ENCODE measurements around the gene MAGOH.
"Not testable (repeated sequence)": the region's sequence is repeated elsewhere in the genome, so short reads cannot be mapped to it uniquely, and the experiment has no call there.

The MAGOH gene

GRCh38 chr1:53238197-53239155 lies at the start of gene MAGOH:
Gene MAGOH, minus strand, starts transcription at chr1:53238518. Its CDS starts 70 bp downstream, at chr1:53238448.
- in situ Hi-C loops (cut with HindIII; ENCODE audit: low sequenced_read_pairs): no loop called here

DNA sequence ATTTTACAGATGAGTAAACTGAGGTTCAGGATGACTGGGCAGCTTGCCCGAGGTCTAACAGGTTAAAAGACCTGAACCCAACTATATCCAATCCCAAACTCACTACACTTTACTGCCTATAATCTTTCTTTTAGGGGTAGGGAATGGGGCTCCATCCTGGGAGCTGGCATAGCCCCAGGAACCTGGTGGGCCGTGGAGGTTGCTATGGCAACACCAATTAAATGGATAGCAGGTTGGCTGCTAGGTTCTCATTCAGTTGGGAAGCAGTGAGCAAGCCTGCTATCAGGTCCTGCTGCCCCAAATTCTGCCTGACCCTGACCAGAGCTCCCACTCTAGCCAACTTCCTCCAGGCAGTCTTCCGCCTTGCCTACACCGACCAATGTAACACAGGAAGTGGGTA lies 48.6 kb upstream of the MAGOH start:
- in situ Hi-C loops (cut with HindIII; ENCODE audit: low sequenced_read_pairs): no loop called here

DNA sequence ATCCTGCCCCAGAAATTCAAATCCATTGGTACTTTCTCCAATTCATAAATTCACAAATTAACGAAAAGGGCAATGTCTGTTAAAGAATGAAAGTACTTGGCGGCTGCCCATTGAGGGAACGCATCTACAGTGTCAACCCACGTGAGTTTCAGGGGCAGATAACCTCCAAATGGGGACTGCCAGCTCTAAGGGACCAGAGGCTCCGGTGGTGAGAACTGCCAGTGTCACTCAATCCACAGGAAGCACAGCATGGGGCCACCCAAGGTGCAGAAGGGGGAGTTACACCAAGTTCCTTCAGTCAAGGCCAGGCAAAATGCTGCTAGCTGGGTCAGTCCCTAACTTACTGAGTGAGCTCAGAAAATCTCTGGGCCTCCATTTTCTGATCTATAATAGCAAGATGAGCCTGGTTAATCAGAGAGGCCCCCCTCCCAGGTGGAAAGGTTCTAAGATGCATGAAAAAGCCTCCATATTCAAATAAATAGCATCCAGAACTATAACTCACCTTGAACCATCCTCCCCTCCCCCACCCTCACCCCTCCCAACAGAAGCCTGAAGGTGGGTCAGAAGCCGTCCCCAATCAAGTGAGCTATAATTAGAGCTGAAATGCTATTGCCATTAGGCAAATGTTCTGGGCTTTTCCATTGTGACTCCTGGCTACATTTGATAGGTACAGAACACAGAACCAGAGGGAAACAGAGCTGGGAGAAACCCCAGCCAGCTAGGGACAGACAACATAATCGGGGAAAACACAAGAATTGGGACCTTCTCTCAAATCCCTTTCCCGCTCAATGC lies 47.8 kb upstream of the MAGOH start:
- in situ Hi-C loops (cut with HindIII; ENCODE audit: low sequenced_read_pairs): no loop called here

DNA sequence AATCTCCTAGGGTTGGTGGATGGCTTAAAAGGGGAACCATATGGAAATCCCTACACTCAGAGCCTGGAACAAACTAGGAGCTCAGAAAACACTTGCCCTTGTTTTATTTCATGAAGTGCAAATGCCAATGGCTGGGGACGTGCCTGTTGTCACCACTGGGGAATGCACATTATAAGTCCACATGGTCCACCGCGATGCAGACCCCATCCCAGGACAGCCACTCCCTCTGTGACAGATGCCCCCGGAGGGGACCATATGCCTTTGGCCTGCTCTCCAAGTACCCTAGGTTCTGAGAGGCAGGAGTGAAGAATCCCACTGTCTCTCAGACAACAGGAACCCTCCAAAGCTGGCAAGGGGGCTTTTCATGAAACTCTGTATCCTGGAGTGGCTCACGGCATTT lies 47.2 kb upstream of the MAGOH start:
- in situ Hi-C loops (cut with HindIII; ENCODE audit: low sequenced_read_pairs): no loop called here

- in situ Hi-C loops (cut with HindIII; ENCODE audit: low sequenced_read_pairs): no loop called here
Observed at GRCh38 chr1:53284224-53285020, 46.1 kb upstream of the MAGOH start.

DNA sequence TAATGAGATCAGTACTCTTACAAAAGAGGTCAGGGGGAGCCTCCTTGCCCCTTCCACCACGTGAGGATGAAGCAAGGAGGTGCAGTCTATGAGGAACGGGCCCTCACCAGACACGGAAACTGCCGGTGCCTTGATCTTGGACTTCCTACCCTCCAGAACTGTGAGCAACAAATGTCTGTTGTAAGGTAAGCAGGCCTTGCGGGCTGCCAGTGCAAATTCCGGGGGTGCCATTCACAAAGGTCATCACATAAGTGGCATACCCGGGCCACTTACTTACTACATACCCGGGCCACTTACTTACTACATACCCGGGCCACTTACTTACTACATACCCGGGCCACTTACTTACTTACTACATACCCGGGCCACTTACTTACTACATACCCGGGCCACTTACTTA lies 44.8 kb upstream of the MAGOH start:
- in situ Hi-C loops (cut with HindIII; ENCODE audit: low sequenced_read_pairs): not testable (repeated sequence)

GRCh38 chr1:53281133-53281532 lies 42.8 kb upstream of the MAGOH start:
- in situ Hi-C loops (cut with HindIII; ENCODE audit: low sequenced_read_pairs): no loop called here

- in situ Hi-C loops (cut with HindIII; ENCODE audit: low sequenced_read_pairs): no loop called here
Observed at GRCh38 chr1:53280496-53280895, 42.2 kb upstream of the MAGOH start.

DNA sequence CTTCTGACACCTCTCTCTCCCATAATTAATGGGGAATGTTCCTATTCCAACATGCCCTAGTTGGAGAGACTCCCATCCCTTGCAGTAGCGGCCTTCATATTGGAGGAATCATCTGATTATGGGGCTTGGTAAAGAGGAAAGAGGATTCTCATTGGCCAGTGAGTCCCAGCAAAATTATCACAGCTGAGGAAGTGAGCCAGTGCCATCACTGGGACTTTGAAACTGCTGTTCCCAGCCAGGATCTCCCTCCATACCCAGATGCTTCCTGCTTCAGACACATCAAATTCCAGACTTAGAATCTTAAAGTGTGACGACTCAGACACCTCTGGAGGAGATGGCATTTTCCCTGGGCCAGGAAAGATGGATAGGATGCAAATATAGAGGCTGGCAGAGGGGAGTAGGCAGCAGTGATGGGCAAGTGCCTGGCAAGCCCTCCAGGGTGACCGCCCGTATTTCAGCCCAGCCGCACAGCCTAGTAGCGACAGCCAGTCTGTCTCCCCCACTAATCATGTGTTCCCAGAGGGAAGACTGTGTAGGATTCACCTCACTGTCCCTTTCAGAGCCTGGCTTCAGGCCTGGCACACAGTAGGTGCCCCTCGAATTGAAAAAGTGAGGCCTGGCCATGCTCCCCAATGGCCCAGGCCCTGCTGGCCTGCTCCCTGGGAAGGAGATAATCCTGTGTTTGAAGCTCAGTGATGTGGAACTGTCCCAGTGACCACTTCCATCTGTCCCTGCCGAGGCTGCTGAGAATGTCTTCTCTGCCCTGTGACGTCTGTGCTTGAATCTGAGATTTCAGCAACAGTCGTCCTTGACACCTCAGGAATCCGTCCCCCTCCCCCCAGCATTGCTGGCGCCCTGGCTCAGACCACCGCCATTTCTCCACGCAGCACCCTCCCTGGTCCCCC lies 41.2 kb upstream of the MAGOH start:
- in situ Hi-C loops (cut with HindIII; ENCODE audit: low sequenced_read_pairs): no loop called here

DNA sequence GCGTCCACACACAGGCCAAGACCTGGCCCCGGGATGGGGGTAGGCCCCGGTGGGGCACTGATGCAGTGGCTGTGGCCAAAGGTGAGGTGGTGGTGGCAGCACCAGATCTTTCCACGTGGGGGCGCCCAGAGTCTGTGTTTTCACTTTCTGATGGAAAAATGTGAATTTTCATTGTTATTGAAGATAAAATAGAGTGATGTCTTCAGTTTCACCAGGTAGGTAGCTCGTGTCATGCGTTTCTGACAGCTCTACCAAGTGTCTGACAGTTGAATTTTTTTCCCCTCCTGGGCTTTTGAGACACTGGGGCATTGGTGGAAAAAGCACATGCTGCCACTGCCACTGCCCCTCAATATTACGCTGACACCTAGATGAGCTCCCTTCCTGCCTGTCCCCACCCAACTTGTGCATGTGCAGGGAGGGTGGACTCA lies 40.0 kb upstream of the MAGOH start:
- in situ Hi-C loops (cut with HindIII; ENCODE audit: low sequenced_read_pairs): no loop called here

DNA sequence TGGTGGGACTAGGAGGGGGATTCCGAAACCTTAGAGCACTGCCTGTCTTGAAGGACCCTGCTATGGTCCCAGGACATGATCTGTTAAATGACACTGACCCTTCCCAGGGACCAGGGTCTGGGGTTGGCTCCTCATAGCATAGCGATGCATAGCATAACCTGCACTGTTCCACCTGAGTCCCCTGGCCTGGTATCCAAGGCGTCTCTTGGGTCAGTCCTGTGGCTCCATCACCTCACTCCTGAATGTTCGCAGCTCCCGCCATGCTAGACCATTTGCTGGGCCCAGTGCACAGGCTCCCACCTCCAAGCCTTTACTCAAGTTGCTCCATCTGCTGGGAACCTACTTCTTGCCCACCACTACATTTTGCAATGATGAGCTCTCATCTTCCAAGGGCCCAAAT lies 39.0 kb upstream of the MAGOH start:
- in situ Hi-C loops (cut with HindIII; ENCODE audit: low sequenced_read_pairs): no loop called here

GRCh38 chr1:53276902-53277281 lies 38.6 kb upstream of the MAGOH start:
- in situ Hi-C loops (cut with HindIII; ENCODE audit: low sequenced_read_pairs): no loop called here

- in situ Hi-C loops (cut with HindIII; ENCODE audit: low sequenced_read_pairs): no loop called here
Observed at GRCh38 chr1:53276153-53276901, 38.0 kb upstream of the MAGOH start.

DNA sequence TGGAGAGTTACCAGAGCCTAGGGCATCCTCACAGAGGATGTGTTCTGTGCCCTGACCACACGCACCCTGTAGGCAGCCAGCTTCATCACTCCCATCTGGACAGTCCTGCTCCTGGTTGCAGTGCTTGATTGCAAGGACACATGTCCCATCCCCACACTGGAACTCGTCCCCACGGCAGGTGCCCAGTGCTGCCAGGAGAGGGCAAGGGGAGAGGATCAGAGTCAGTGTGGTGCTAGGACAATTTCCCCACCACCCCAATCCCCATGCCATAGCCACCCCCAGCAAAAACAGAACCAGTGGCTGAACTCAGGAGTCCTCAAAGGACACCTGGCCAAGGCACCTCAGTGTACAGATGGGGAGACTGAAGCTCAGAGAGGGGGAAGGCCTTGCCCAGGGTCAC lies 37.2 kb upstream of the MAGOH start:
- in situ Hi-C loops (cut with HindIII; ENCODE audit: low sequenced_read_pairs): no loop called here

GRCh38 chr1:53274541-53275185 lies 36.3 kb upstream of the MAGOH start:
- in situ Hi-C loops (cut with HindIII; ENCODE audit: low sequenced_read_pairs): no loop called here

- in situ Hi-C loops (cut with HindIII; ENCODE audit: low sequenced_read_pairs): no loop called here
Observed at GRCh38 chr1:53274026-53274425, 35.7 kb upstream of the MAGOH start.

GRCh38 chr1:53273526-53273925 lies 35.2 kb upstream of the MAGOH start:
- in situ Hi-C loops (cut with HindIII; ENCODE audit: low sequenced_read_pairs): no loop called here

GRCh38 chr1:53272349-53272748 lies 34.0 kb upstream of the MAGOH start:
- in situ Hi-C loops (cut with HindIII; ENCODE audit: low sequenced_read_pairs): no loop called here
